HEK293 (cell line): ENCODE data around the gene CARS1.

Experiments
- CTCF ChIA-PET: fragments of 350-600 bp; formaldehyde crosslinking; extraction: SDS; loops from one replicate; lab custom pipeline; 2021; ENCODE audit warnings: antibody characterized with exemption; lab: Yijun Ruan, JAX
- POLR2A ChIA-PET: fragments of 300-600 bp; formaldehyde crosslinking; extraction: SDS; loops from one replicate; lab custom pipeline; 2020; ENCODE audit warnings: antibody characterized with exemption, inconsistent platforms; lab: Yijun Ruan, JAX
- H3K27ac ChIP-seq: fragments of 200-500 bp; sonication (Bioruptor generic); 2 replicates; pipeline ENCODE4 v1.5.1; 2014; ENCODE audit warnings: low read depth, low read length, control low read depth, inconsistent platforms; ENCODE audit errors: extremely low read depth
- H3K36me3 ChIP-seq, 2 experiments: fragments of 200-500 bp in 1 of 2; sonication (Bioruptor generic) in 1 of 2; 1 replicate in 1 of 2; 2 replicates in 1 of 2; pipeline ENCODE4 v1.5.1; 2014 to 2017; ENCODE audit warnings: inconsistent platforms in 2 of 2, low read length in 2 of 2; ENCODE audit not compliant: control insufficient read depth in 2 of 2, insufficient read depth in 1 of 2
- H3K4me1 ChIP-seq: fragments of 200-500 bp; sonication (Bioruptor generic); 2 replicates; pipeline ENCODE4 v1.5.1; 2014; ENCODE audit warnings: mild to moderate bottlenecking, low read length, inconsistent platforms; ENCODE audit not compliant: control insufficient read depth, insufficient read depth
- H3K4me3 ChIP-seq: 2 replicates; pipeline ENCODE4 v1.5.1; 2011; ENCODE audit warnings: low read depth, mild to moderate bottlenecking, control low read depth, low read length, moderate library complexity
- H3K9me3 ChIP-seq: fragments of 200-500 bp; sonication (Bioruptor generic); 2 replicates; pipeline ENCODE4 v1.5.1; 2014; ENCODE audit warnings: low read depth, low read length, inconsistent platforms; ENCODE audit not compliant: control insufficient read depth, insufficient read depth
- BCL11A ChIP-seq: fragments of 450-650 bp; formaldehyde crosslinking; IDR thresholded peaks from 2 replicates; pipeline ENCODE4 v1.5.1; 2016; ENCODE audit warnings: low read depth, missing biosample characterization, missing genetic modification characterization
- EGR2 ChIP-seq: fragments of 450-650 bp; formaldehyde crosslinking; IDR thresholded peaks from 2 replicates; pipeline ENCODE4 v1.5.1; 2016; ENCODE audit warnings: low read depth, missing biosample characterization, missing genetic modification characterization
- HOXA7 ChIP-seq: sonication (generic); formaldehyde crosslinking; IDR thresholded peaks from 2 replicates; pipeline ENCODE4 v1.8.1; 2022; ENCODE audit warnings: missing genetic modification reagents, borderline replicate concordance
- IKZF3 ChIP-seq: fragments of 450-650 bp; IDR thresholded peaks from 2 replicates; pipeline ENCODE4 v1.5.0; 2018; ENCODE audit warnings: missing biosample characterization, mild to moderate bottlenecking, missing genetic modification characterization, moderate library complexity
- KLF7 ChIP-seq: fragments of 450-650 bp; formaldehyde crosslinking; IDR thresholded peaks from 2 replicates; pipeline ENCODE4 v1.5.1; 2016; ENCODE audit warnings: missing biosample characterization, missing genetic modification characterization, borderline replicate concordance
- PRDM1 ChIP-seq: fragments of 450-650 bp; formaldehyde crosslinking; IDR thresholded peaks from 2 replicates; pipeline ENCODE4; 2016; ENCODE audit warnings: missing biosample characterization, missing genetic modification characterization
- RBAK ChIP-seq: fragments of 450-650 bp; formaldehyde crosslinking; IDR thresholded peaks from 2 replicates; pipeline ENCODE4 v1.5.1; 2016; ENCODE audit warnings: missing biosample characterization, missing genetic modification characterization
- SCRT1 ChIP-seq: fragments of 450-650 bp; formaldehyde crosslinking; IDR thresholded peaks from 2 replicates; pipeline ENCODE4 v1.5.1; 2016; ENCODE audit warnings: missing biosample characterization, missing genetic modification characterization, borderline replicate concordance
- SP3 ChIP-seq: fragments of 450-650 bp; formaldehyde crosslinking; IDR thresholded peaks from 2 replicates; pipeline ENCODE4 v1.5.1; 2016; ENCODE audit warnings: missing biosample characterization, missing genetic modification characterization
- SP7 ChIP-seq: fragments of 450-650 bp; formaldehyde crosslinking; IDR thresholded peaks from 2 replicates; pipeline ENCODE4 v1.5.1; 2016; ENCODE audit warnings: missing biosample characterization, missing genetic modification characterization
- ZFP41 ChIP-seq: fragments of 450-650 bp; formaldehyde crosslinking; IDR thresholded peaks from 2 replicates; pipeline ENCODE4 v1.5.1; 2016; ENCODE audit warnings: missing biosample characterization, missing genetic modification characterization, borderline replicate concordance
- ZNF112 ChIP-seq: fragments of 450-650 bp; formaldehyde crosslinking; IDR thresholded peaks from 2 replicates; pipeline ENCODE4 v1.5.0; 2017; ENCODE audit warnings: missing biosample characterization, missing genetic modification characterization
- ZNF23 ChIP-seq: fragments of 450-650 bp; formaldehyde crosslinking; IDR thresholded peaks from 2 replicates; pipeline ENCODE4 v1.5.1; 2016; ENCODE audit warnings: missing biosample characterization, missing genetic modification characterization, borderline replicate concordance
- ZNF24 ChIP-seq: fragments of 450-650 bp; formaldehyde crosslinking; IDR thresholded peaks from 2 replicates; pipeline ENCODE4 v1.5.1; 2016; ENCODE audit warnings: missing biosample characterization, missing genetic modification characterization
- ZNF37A ChIP-seq: fragments of 450-650 bp; IDR thresholded peaks from 2 replicates; pipeline ENCODE4 v1.5.1; 2018; ENCODE audit warnings: missing biosample characterization, missing genetic modification characterization
- ZNF473 ChIP-seq: fragments of 450-650 bp; formaldehyde crosslinking; IDR thresholded peaks from 2 replicates; pipeline ENCODE4 v1.5.1; 2017; ENCODE audit warnings: missing biosample characterization, missing genetic modification characterization
- ZNF558 ChIP-seq: fragments of 450-650 bp; formaldehyde crosslinking; IDR thresholded peaks from 2 replicates; pipeline ENCODE4 v1.5.1; 2016; ENCODE audit warnings: missing biosample characterization, missing genetic modification characterization
- ZNF585B ChIP-seq: fragments of 450-650 bp; formaldehyde crosslinking; IDR thresholded peaks from 2 replicates; pipeline ENCODE4 v1.5.1; 2016; ENCODE audit warnings: missing biosample characterization, missing genetic modification characterization
- ZNF596 ChIP-seq: fragments of 450-650 bp; IDR thresholded peaks from 2 replicates; pipeline ENCODE4 v1.5.0; 2018; ENCODE audit warnings: missing biosample characterization, mild to moderate bottlenecking, missing genetic modification characterization, moderate library complexity
- ZNF658 ChIP-seq: fragments of 450-650 bp; formaldehyde crosslinking; IDR thresholded peaks from 2 replicates; pipeline ENCODE4; 2016; ENCODE audit warnings: missing biosample characterization, missing genetic modification characterization
- ZNF707 ChIP-seq: fragments of 450-650 bp; formaldehyde crosslinking; IDR thresholded peaks from 2 replicates; pipeline ENCODE4 v1.5.1; 2016; ENCODE audit warnings: missing biosample characterization, missing genetic modification characterization
- TF ChIP-seq, protein P1 (sequence below): fragments of 450-650 bp; formaldehyde crosslinking; IDR thresholded peaks from 2 replicates; pipeline ENCODE4 v1.5.1; 2017; ENCODE audit warnings: missing biosample characterization, missing genetic modification characterization
- TF ChIP-seq, protein P2 (sequence below): fragments of 450-650 bp; formaldehyde crosslinking; IDR thresholded peaks from 2 replicates; pipeline ENCODE4 v1.5.1; 2016; ENCODE audit warnings: missing biosample characterization, missing genetic modification characterization
- TF ChIP-seq, protein P3 (sequence below): fragments of 450-650 bp; formaldehyde crosslinking; IDR thresholded peaks from 2 replicates; pipeline ENCODE4 v1.5.1; 2016; ENCODE audit warnings: missing biosample characterization, missing genetic modification characterization
- TF ChIP-seq, protein P4 (sequence below): fragments of 450-650 bp; formaldehyde crosslinking; IDR thresholded peaks from 2 replicates; pipeline ENCODE4 v1.5.1; 2017; ENCODE audit warnings: missing biosample characterization, missing genetic modification characterization
- TF ChIP-seq, protein P5 (sequence below): fragments of 450-650 bp; formaldehyde crosslinking; IDR thresholded peaks from 2 replicates; pipeline ENCODE4 v1.5.1; 2016; ENCODE audit warnings: missing biosample characterization, missing genetic modification characterization

Gene CARS1

DNA sequence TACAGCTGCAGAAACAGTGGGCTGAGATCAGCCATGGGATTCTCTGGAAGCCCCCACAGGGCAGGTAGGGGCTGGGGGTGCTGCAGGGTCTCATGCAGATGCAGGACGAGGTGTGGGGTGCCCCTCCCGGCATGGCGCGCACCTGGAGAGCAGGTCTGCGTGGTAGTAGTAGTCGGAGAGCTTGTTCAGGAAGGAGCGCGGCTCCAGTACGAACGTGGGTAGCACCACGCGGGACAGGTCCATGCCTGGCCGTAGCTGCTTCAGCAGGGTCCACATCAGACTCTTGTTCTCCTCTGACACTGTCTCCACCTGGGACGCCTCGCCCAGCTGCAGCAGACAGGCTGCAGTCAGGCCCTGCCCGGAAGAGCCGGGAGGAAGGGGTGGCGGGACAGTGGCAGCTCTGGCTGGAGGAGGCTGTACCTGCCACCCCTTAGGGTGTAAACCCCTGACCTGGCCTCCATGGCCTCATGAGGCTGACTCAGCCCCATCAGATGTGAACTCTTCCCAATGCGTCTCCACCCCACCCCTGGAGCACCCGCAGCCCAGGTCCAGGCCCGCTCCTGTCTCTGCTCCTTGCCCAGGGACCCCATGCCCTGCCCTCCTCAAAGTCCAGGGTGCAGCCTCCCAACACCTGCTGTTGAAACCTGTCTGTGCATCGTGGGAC is 47.0 kb upstream of the CARS1 start:
- Histone ChIP-seq H3K4me1 (no peaks in the 10 kb centered on the region), H3K4me3 (no peak overlapping the region), H3K36me3 (peaks cover 0 to 21% of the 10 kb centered on the region in 2 experiments; a peak in 1 of 3 replicates)
- POLR2A ChIA-PET = no interaction called here
- TF ChIP-seq, protein P1, sequence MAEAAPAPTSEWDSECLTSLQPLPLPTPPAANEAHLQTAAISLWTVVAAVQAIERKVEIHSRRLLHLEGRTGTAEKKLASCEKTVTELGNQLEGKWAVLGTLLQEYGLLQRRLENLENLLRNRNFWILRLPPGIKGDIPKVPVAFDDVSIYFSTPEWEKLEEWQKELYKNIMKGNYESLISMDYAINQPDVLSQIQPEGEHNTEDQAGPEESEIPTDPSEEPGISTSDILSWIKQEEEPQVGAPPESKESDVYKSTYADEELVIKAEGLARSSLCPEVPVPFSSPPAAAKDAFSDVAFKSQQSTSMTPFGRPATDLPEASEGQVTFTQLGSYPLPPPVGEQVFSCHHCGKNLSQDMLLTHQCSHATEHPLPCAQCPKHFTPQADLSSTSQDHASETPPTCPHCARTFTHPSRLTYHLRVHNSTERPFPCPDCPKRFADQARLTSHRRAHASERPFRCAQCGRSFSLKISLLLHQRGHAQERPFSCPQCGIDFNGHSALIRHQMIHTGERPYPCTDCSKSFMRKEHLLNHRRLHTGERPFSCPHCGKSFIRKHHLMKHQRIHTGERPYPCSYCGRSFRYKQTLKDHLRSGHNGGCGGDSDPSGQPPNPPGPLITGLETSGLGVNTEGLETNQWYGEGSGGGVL (tag by site-specific recombination) = no peak
- TF ChIP-seq, protein P2, sequence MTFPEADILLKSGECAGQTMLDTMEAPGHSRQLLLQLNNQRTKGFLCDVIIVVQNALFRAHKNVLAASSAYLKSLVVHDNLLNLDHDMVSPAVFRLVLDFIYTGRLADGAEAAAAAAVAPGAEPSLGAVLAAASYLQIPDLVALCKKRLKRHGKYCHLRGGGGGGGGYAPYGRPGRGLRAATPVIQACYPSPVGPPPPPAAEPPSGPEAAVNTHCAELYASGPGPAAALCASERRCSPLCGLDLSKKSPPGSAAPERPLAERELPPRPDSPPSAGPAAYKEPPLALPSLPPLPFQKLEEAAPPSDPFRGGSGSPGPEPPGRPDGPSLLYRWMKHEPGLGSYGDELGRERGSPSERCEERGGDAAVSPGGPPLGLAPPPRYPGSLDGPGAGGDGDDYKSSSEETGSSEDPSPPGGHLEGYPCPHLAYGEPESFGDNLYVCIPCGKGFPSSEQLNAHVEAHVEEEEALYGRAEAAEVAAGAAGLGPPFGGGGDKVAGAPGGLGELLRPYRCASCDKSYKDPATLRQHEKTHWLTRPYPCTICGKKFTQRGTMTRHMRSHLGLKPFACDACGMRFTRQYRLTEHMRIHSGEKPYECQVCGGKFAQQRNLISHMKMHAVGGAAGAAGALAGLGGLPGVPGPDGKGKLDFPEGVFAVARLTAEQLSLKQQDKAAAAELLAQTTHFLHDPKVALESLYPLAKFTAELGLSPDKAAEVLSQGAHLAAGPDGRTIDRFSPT (tag by site-specific recombination) = no peak
- TF ChIP-seq SCRT1 (tag by site-specific recombination) (no peak), ZNF596 (tag by site-specific recombination) (no peak), PRDM1 (tag by site-specific recombination) (no peak), ZNF707 (tag by site-specific recombination) (no peak), HOXA7 (no peak), ZNF23 (tag by site-specific recombination) (no peak), ZNF558 (tag by site-specific recombination) (no peak), BCL11A (tag by site-specific recombination) (no peak), SP3 (tag by site-specific recombination) (no peak), ZNF112 (no peak), SP7 (tag by site-specific recombination) (no peak), IKZF3 (tag by site-specific recombination) (no peak), ZNF658 (tag by site-specific recombination) (no peak), EGR2 (tag by site-specific recombination) (no peak)
- TF ChIP-seq, protein P3, sequence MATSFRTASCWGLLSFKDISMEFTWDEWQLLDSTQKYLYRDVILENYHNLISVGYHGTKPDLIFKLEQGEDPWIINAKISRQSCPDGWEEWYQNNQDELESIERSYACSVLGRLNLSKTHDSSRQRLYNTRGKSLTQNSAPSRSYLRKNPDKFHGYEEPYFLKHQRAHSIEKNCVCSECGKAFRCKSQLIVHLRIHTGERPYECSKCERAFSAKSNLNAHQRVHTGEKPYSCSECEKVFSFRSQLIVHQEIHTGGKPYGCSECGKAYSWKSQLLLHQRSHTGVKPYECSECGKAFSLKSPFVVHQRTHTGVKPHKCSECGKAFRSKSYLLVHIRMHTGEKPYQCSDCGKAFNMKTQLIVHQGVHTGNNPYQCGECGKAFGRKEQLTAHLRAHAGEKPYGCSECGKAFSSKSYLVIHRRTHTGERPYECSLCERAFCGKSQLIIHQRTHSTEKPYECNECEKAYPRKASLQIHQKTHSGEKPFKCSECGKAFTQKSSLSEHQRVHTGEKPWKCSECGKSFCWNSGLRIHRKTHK (tag by site-specific recombination) = no peak
- TF ChIP-seq, protein P4, sequence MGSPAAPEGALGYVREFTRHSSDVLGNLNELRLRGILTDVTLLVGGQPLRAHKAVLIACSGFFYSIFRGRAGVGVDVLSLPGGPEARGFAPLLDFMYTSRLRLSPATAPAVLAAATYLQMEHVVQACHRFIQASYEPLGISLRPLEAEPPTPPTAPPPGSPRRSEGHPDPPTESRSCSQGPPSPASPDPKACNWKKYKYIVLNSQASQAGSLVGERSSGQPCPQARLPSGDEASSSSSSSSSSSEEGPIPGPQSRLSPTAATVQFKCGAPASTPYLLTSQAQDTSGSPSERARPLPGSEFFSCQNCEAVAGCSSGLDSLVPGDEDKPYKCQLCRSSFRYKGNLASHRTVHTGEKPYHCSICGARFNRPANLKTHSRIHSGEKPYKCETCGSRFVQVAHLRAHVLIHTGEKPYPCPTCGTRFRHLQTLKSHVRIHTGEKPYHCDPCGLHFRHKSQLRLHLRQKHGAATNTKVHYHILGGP (tag by site-specific recombination) = no peak
- TF ChIP-seq, all 188 proteins: peak for 0
- Histone ChIP-seq H3K27ac (no peak overlapping the region), H3K9me3 (no peaks in the 10 kb centered on the region)
- CTCF ChIA-PET = interaction anchor here (1.7 kb wide), 1 partner anchor 67 kb away, joined by 7 read pairs; no protein-coding TSS in a partner anchor

DNA sequence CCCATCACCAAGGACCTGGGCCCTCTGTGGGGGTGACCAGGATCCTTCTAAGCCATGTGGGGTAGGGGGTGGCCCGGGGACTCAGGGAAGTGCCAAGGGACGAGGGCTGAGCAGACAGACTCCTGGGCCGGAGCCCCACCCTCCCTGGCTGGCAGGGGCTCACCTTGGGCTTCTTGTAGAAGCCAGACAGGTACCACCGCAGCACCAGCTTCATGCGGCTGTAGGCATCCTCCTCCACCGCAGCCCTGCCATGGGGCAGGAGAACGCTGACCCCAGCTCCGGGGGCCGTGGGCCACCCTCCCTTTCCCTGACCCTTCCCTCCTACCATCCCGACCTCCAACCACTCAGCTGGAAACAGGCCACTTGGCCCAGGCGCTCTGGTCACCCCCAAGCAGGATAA is 45.9 kb upstream of the CARS1 start:
- Histone ChIP-seq H3K27ac (no peak overlapping the region), H3K4me3 (no peak overlapping the region), H3K4me1 (no peaks in the 10 kb centered on the region), H3K36me3 (peaks cover 0 to 26% of the 10 kb centered on the region in 2 experiments; a peak in 1 of 3 replicates), H3K9me3 (no peaks in the 10 kb centered on the region)
- ChIA-PET CTCF (interaction anchor here (0.7 kb wide), 1 partner anchor 11 kb away, joined by 4 read pairs; no protein-coding TSS in a partner anchor), POLR2A (no interaction called here)
- TF ChIP-seq ZFP41 (tag by site-specific recombination) = no peak
- no peak for TF ChIP-seq ZNF585B (tag by site-specific recombination)
- no peak for TF ChIP-seq ZNF24 (tag by site-specific recombination)
- no peak for TF ChIP-seq ZNF473
- TF ChIP-seq RBAK = no peak
- TF ChIP-seq, protein P5, sequence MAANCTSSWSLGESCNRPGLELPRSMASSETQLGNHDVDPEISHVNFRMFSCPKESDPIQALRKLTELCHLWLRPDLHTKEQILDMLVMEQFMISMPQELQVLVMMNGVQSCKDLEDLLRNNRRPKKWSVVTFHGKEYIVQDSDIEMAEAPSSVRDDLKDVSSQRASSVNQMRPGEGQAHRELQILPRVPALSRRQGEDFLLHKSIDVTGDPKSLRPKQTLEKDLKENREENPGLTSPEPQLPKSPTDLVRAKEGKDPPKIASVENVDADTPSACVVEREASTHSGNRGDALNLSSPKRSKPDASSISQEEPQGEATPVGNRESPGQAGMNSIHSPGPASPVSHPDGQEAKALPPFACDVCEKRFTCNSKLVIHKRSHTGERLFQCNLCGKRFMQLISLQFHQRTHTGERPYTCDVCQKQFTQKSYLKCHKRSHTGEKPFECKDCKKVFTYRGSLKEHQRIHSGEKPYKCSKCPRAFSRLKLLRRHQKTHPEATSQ (tag by site-specific recombination) = no peak
- TF ChIP-seq KLF7 = no peak
- no peak for TF ChIP-seq ZNF37A (tag by site-specific recombination)
